Measurements from ENCODE around the gene ARMC8. TPM values are rescaled to one million over a fixed set of nuclear protein-coding genes. Genes with fewer than 3 reads are reported as not detected.

ARMC8 gene
- total and polyA plus RNA-seq, 4 donors, result 8.4 to 53.6 (median 22.8) TPM

DNA sequence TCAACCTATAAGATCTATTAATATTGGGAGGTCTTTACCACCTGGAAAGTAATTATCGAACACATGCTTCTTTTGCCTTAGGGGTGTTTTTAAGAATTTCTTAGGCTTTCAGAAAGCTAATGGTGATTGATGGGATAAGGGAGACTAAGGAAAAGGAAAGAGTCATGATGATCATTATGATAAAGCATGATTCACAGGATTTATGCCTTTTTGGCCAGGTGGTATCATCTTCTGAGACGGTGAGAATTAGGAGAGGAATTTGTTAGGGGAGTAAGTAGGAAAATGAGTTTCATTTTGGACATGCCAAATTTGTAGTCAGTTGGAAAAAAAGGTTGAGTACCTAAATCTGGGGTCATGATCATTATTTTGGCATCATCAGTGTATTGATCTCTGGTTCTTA, 8.9 kb downstream of the ARMC8 start:
- Histone ChIP-seq H3K4me3 (ENCODE audit: low read depth in 1 of 3, low read length in 3 of 3) (no peak overlapping the region), H3K27ac (ENCODE audit: low read depth in 1 of 2, low read length in 2 of 2) (no peak overlapping the region), H3K9me3 (ENCODE audit: control insufficient read depth in 4 of 4, low read length in 3 of 4) (no peaks in the 10 kb centered on the region), H3K4me1 (ENCODE audit: control insufficient read depth in 4 of 4, insufficient read depth in 4 of 4, low read length in 3 of 4) (no peaks in the 10 kb centered on the region), H3K36me3 (ENCODE audit: control insufficient read depth in 4 of 4, insufficient read depth in 3 of 4, low read depth in 1 of 4, low read length in 3 of 4) (peaks cover 0 to under 1% (median 0%) of the 10 kb centered on the region in 4 donors), H3K9ac (ENCODE audit: low read depth in 1 of 2, low read length in 2 of 2) (no peak overlapping the region), H3K27me3 (ENCODE audit: control insufficient read depth in 4 of 4, insufficient read depth in 4 of 4, low read length in 3 of 4) (no peaks in the 10 kb centered on the region)
- 97% methylated on average over 2 of the region's 2 CpGs for WGBS
- no peak for DNase-seq (ENCODE audit: low spot score)
- TF ChIP-seq FOXA1 (IDR thresholded peaks at IDR 0.05), result no peak
- no peak for TF ChIP-seq RAD21 (IDR thresholded peaks at IDR 0.05)
- no peak for TF ChIP-seq HNF4A (conservative IDR thresholded peaks at IDR 0.05)

DNA sequence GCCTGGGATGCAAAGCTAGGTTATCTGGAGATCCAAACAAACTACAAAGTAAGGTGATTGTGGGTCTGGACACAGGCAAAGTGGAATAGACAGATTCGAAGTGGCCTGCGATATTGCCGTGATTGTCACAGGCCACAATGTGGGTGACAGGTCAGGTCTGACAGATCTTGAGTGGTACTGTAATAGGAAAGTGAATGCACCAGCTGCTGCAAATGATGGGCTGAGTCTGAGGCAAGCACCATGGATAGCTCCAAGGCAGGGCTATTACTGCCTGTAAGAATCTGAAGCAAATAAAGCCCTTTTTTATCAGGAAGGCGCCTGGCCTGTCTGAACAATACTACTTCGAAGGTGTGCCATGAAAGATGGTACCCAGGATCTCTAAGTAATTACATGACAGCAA, 10.0 kb downstream of the ARMC8 start:
- H3K27me3 ChIP-seq (ENCODE audit: control insufficient read depth in 4 of 4, insufficient read depth in 4 of 4, low read length in 3 of 4), result no peaks in the 10 kb centered on the region
- no peak for TF ChIP-seq GABPA (IDR thresholded peaks at IDR 0.05 in 1 of 2, conservative IDR thresholded peaks at IDR 0.05 in 1 of 2)
- TF ChIP-seq, protein P1, sequence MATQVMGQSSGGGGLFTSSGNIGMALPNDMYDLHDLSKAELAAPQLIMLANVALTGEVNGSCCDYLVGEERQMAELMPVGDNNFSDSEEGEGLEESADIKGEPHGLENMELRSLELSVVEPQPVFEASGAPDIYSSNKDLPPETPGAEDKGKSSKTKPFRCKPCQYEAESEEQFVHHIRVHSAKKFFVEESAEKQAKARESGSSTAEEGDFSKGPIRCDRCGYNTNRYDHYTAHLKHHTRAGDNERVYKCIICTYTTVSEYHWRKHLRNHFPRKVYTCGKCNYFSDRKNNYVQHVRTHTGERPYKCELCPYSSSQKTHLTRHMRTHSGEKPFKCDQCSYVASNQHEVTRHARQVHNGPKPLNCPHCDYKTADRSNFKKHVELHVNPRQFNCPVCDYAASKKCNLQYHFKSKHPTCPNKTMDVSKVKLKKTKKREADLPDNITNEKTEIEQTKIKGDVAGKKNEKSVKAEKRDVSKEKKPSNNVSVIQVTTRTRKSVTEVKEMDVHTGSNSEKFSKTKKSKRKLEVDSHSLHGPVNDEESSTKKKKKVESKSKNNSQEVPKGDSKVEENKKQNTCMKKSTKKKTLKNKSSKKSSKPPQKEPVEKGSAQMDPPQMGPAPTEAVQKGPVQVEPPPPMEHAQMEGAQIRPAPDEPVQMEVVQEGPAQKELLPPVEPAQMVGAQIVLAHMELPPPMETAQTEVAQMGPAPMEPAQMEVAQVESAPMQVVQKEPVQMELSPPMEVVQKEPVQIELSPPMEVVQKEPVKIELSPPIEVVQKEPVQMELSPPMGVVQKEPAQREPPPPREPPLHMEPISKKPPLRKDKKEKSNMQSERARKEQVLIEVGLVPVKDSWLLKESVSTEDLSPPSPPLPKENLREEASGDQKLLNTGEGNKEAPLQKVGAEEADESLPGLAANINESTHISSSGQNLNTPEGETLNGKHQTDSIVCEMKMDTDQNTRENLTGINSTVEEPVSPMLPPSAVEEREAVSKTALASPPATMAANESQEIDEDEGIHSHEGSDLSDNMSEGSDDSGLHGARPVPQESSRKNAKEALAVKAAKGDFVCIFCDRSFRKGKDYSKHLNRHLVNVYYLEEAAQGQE (IDR thresholded peaks at IDR 0.05), result peak; percentile 97
- peaks cover 0 to 3% (median 0%) of the 10 kb centered on the region in 4 donors for H3K4me1 ChIP-seq (ENCODE audit: control insufficient read depth in 4 of 4, insufficient read depth in 4 of 4, low read length in 3 of 4)
- 83% methylated on average over 5 of the region's 5 CpGs for WGBS
- no peak for DNase-seq (ENCODE audit: low spot score)
- H3K36me3 ChIP-seq (ENCODE audit: control insufficient read depth in 4 of 4, insufficient read depth in 3 of 4, low read depth in 1 of 4, low read length in 3 of 4), result no peaks in the 10 kb centered on the region
- no peak overlapping the region for H3K4me3 ChIP-seq (ENCODE audit: low read depth in 1 of 3, low read length in 3 of 3)
- H3K9me3 ChIP-seq (ENCODE audit: control insufficient read depth in 4 of 4, low read length in 3 of 4), result no peaks in the 10 kb centered on the region
- no peak overlapping the region for H3K9ac ChIP-seq (ENCODE audit: low read depth in 1 of 2, low read length in 2 of 2)
- no peak overlapping the region for H3K27ac ChIP-seq (ENCODE audit: low read depth in 1 of 2, low read length in 2 of 2)

DNA sequence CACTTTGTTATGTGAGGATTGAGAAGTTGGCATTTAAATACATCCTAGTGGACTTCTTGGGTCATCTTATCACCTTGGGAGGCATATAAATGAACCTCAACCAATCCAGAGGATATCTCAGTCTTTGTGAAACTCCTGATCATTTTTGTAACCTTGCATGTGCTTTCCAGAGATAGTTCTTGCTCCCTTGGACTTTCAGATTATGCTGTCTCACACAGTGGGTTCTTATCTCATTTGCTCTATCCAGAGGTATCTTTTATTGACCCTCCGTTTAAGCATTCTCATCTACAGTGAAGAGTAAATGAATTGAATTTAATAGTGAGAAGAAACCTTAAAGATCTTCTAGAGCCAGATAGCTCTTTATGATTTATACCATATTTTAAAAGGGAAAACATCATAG, 10.4 kb downstream of the ARMC8 start:
- Histone ChIP-seq H3K36me3 (ENCODE audit: control insufficient read depth in 4 of 4, insufficient read depth in 3 of 4, low read depth in 1 of 4, low read length in 3 of 4) (no peaks in the 10 kb centered on the region), H3K27ac (ENCODE audit: low read depth in 1 of 2, low read length in 2 of 2) (no peak overlapping the region), H3K9ac (ENCODE audit: low read depth in 1 of 2, low read length in 2 of 2) (no peak overlapping the region), H3K4me3 (ENCODE audit: low read depth in 1 of 3, low read length in 3 of 3) (no peak overlapping the region), H3K27me3 (ENCODE audit: control insufficient read depth in 4 of 4, insufficient read depth in 4 of 4, low read length in 3 of 4) (no peaks in the 10 kb centered on the region), H3K4me1 (ENCODE audit: control insufficient read depth in 4 of 4, insufficient read depth in 4 of 4, low read length in 3 of 4) (peaks cover 0 to 3% (median 0%) of the 10 kb centered on the region in 4 donors), H3K9me3 (ENCODE audit: control insufficient read depth in 4 of 4, low read length in 3 of 4) (no peaks in the 10 kb centered on the region)
- no peak for DNase-seq (ENCODE audit: low spot score)
- TF ChIP-seq NR2F2 (IDR thresholded peaks at IDR 0.05), result no peak
- TF ChIP-seq, protein P2, sequence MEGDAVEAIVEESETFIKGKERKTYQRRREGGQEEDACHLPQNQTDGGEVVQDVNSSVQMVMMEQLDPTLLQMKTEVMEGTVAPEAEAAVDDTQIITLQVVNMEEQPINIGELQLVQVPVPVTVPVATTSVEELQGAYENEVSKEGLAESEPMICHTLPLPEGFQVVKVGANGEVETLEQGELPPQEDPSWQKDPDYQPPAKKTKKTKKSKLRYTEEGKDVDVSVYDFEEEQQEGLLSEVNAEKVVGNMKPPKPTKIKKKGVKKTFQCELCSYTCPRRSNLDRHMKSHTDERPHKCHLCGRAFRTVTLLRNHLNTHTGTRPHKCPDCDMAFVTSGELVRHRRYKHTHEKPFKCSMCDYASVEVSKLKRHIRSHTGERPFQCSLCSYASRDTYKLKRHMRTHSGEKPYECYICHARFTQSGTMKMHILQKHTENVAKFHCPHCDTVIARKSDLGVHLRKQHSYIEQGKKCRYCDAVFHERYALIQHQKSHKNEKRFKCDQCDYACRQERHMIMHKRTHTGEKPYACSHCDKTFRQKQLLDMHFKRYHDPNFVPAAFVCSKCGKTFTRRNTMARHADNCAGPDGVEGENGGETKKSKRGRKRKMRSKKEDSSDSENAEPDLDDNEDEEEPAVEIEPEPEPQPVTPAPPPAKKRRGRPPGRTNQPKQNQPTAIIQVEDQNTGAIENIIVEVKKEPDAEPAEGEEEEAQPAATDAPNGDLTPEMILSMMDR (IDR thresholded peaks at IDR 0.05; ENCODE audit: low read depth, low read length, missing input control), result no peak
- no peak for TF ChIP-seq SP1 (IDR thresholded peaks at IDR 0.05)
- no peak for TF ChIP-seq TAF1 (conservative IDR thresholded peaks at IDR 0.05)
- TF ChIP-seq, protein P3, sequence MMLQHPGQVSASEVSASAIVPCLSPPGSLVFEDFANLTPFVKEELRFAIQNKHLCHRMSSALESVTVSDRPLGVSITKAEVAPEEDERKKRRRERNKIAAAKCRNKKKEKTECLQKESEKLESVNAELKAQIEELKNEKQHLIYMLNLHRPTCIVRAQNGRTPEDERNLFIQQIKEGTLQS (IDR thresholded peaks at IDR 0.05), result no peak
- TF ChIP-seq, protein P4, sequence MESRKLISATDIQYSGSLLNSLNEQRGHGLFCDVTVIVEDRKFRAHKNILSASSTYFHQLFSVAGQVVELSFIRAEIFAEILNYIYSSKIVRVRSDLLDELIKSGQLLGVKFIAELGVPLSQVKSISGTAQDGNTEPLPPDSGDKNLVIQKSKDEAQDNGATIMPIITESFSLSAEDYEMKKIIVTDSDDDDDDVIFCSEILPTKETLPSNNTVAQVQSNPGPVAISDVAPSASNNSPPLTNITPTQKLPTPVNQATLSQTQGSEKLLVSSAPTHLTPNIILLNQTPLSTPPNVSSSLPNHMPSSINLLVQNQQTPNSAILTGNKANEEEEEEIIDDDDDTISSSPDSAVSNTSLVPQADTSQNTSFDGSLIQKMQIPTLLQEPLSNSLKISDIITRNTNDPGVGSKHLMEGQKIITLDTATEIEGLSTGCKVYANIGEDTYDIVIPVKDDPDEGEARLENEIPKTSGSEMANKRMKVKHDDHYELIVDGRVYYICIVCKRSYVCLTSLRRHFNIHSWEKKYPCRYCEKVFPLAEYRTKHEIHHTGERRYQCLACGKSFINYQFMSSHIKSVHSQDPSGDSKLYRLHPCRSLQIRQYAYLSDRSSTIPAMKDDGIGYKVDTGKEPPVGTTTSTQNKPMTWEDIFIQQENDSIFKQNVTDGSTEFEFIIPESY (IDR thresholded peaks at IDR 0.05), result no peak
- no peak for TF ChIP-seq FOXA1 (IDR thresholded peaks at IDR 0.05)
- TF ChIP-seq, protein P1 (IDR thresholded peaks at IDR 0.05), result no peak
- no peak for TF ChIP-seq FOXA2 (IDR thresholded peaks at IDR 0.05)
- no peak for TF ChIP-seq GABPA (IDR thresholded peaks at IDR 0.05 in 1 of 2, conservative IDR thresholded peaks at IDR 0.05 in 1 of 2)
- no peak for TF ChIP-seq JUND (IDR thresholded peaks at IDR 0.05)
- TF ChIP-seq HNF4G (IDR thresholded peaks at IDR 0.05), result no peak
- TF ChIP-seq YY1 (IDR thresholded peaks at IDR 0.05), result no peak
- TF ChIP-seq EGR1 (IDR thresholded peaks at IDR 0.05; ENCODE audit: low read depth in 2 of 2), result no peak
- TF ChIP-seq RAD21 (IDR thresholded peaks at IDR 0.05), result no peak
- WGBS, result 77% methylated on average over 1 of the region's 1 CpG

All from liver (tissue), 9 donors.